HEK293 (cell line): ENCODE measurements around the gene NECTIN1.

Experiments
- CTCF ChIA-PET: fragments of 350-600 bp; formaldehyde crosslinking; extraction: SDS; loops from one replicate; lab custom pipeline; 2021; ENCODE audit warnings: antibody characterized with exemption; lab: Yijun Ruan, JAX
- POLR2A ChIA-PET: fragments of 300-600 bp; formaldehyde crosslinking; extraction: SDS; loops from one replicate; lab custom pipeline; 2020; ENCODE audit warnings: antibody characterized with exemption, inconsistent platforms; lab: Yijun Ruan, JAX
- H3K27ac ChIP-seq: fragments of 200-500 bp; sonication (Bioruptor generic); 2 replicates; pipeline ENCODE4 v1.5.1; 2014; ENCODE audit warnings: low read depth, low read length, control low read depth, inconsistent platforms; ENCODE audit errors: extremely low read depth
- H3K36me3 ChIP-seq, 2 experiments: fragments of 200-500 bp in 1 of 2; sonication (Bioruptor generic) in 1 of 2; 1 replicate in 1 of 2; 2 replicates in 1 of 2; pipeline ENCODE4 v1.5.1; 2014 to 2017; ENCODE audit warnings: inconsistent platforms in 2 of 2, low read length in 2 of 2; ENCODE audit not compliant: control insufficient read depth in 2 of 2, insufficient read depth in 1 of 2
- H3K4me1 ChIP-seq: fragments of 200-500 bp; sonication (Bioruptor generic); 2 replicates; pipeline ENCODE4 v1.5.1; 2014; ENCODE audit warnings: mild to moderate bottlenecking, low read length, inconsistent platforms; ENCODE audit not compliant: control insufficient read depth, insufficient read depth
- H3K4me3 ChIP-seq: 2 replicates; pipeline ENCODE4 v1.5.1; 2011; ENCODE audit warnings: low read depth, mild to moderate bottlenecking, control low read depth, low read length, moderate library complexity
- H3K9me3 ChIP-seq: fragments of 200-500 bp; sonication (Bioruptor generic); 2 replicates; pipeline ENCODE4 v1.5.1; 2014; ENCODE audit warnings: low read depth, low read length, inconsistent platforms; ENCODE audit not compliant: control insufficient read depth, insufficient read depth
- CTCF ChIP-seq: fragments of 450-650 bp; formaldehyde crosslinking; IDR thresholded peaks from 2 replicates; pipeline ENCODE4 v1.5.1; 2016; ENCODE audit warnings: missing biosample characterization, missing genetic modification characterization
- FEZF1 ChIP-seq: fragments of 450-650 bp; formaldehyde crosslinking; IDR thresholded peaks from 2 replicates; pipeline ENCODE4 v1.5.1; 2016; ENCODE audit warnings: missing biosample characterization, missing genetic modification characterization
- GLIS1 ChIP-seq: fragments of 450-650 bp; formaldehyde crosslinking; IDR thresholded peaks from 2 replicates; pipeline ENCODE4 v1.5.1; 2016; ENCODE audit warnings: missing biosample characterization, missing genetic modification characterization
- GLIS2 ChIP-seq: fragments of 450-650 bp; formaldehyde crosslinking; IDR thresholded peaks from 2 replicates; pipeline ENCODE4 v1.5.1; 2016; ENCODE audit warnings: missing biosample characterization, missing genetic modification characterization
- KLF8 ChIP-seq: fragments of 450-650 bp; formaldehyde crosslinking; IDR thresholded peaks from 2 replicates; pipeline ENCODE4 v1.5.1; 2016; ENCODE audit warnings: missing biosample characterization, missing genetic modification characterization
- MEIS1 ChIP-seq: sonication (generic); formaldehyde crosslinking; IDR thresholded peaks from 2 replicates; pipeline ENCODE4 v1.8.1; 2022; ENCODE audit warnings: missing genetic modification reagents, mild to moderate bottlenecking, borderline replicate concordance
- RBAK ChIP-seq: fragments of 450-650 bp; formaldehyde crosslinking; IDR thresholded peaks from 2 replicates; pipeline ENCODE4 v1.5.1; 2016; ENCODE audit warnings: missing biosample characterization, missing genetic modification characterization
- SALL2 ChIP-seq: fragments of 450-650 bp; formaldehyde crosslinking; IDR thresholded peaks from 2 replicates; pipeline ENCODE4 v1.5.0; 2017; ENCODE audit warnings: missing biosample characterization, mild to moderate bottlenecking, missing genetic modification characterization, borderline replicate concordance
- SCRT2 ChIP-seq: fragments of 450-650 bp; formaldehyde crosslinking; IDR thresholded peaks from 2 replicates; pipeline ENCODE4 v1.5.1; 2016; ENCODE audit warnings: missing biosample characterization, missing genetic modification characterization
- TCF7L2 ChIP-seq: IDR thresholded peaks from 2 replicates; pipeline ENCODE4 v1.6.1; 2011; ENCODE audit warnings: low read depth, mild to moderate bottlenecking, inconsistent platforms, low read length, moderate library complexity, borderline replicate concordance
- ZEB2 ChIP-seq: fragments of 450-650 bp; formaldehyde crosslinking; IDR thresholded peaks from 2 replicates; pipeline ENCODE4 v1.5.1; 2016; ENCODE audit warnings: missing biosample characterization, missing genetic modification characterization
- ZIC2 ChIP-seq: fragments of 450-650 bp; formaldehyde crosslinking; IDR thresholded peaks from 2 replicates; pipeline ENCODE4 v1.5.1; 2016; ENCODE audit warnings: missing biosample characterization, missing genetic modification characterization
- ZNF266 ChIP-seq: fragments of 450-650 bp; formaldehyde crosslinking; IDR thresholded peaks from 2 replicates; pipeline ENCODE4 v1.5.1; 2016; ENCODE audit warnings: missing biosample characterization, missing genetic modification characterization, low read depth
- ZNF341 ChIP-seq: fragments of 450-650 bp; formaldehyde crosslinking; IDR thresholded peaks from 2 replicates; pipeline ENCODE4; 2016; ENCODE audit warnings: low read depth, missing biosample characterization, missing genetic modification characterization
- ZNF398 ChIP-seq: fragments of 450-650 bp; formaldehyde crosslinking; IDR thresholded peaks from 2 replicates; pipeline ENCODE4 v1.5.1; 2017; ENCODE audit warnings: missing biosample characterization, missing genetic modification characterization
- ZNF433 ChIP-seq: fragments of 450-650 bp; formaldehyde crosslinking; IDR thresholded peaks from 2 replicates; pipeline ENCODE4 v1.5.1; 2016; ENCODE audit warnings: missing biosample characterization, missing genetic modification characterization, low read depth
- ZNF654 ChIP-seq: fragments of 450-650 bp; formaldehyde crosslinking; IDR thresholded peaks from 2 replicates; pipeline ENCODE4 v1.5.1; 2016; ENCODE audit warnings: low read depth, missing biosample characterization, missing genetic modification characterization
- ZNF658 ChIP-seq: fragments of 450-650 bp; formaldehyde crosslinking; IDR thresholded peaks from 2 replicates; pipeline ENCODE4; 2016; ENCODE audit warnings: missing biosample characterization, missing genetic modification characterization
- ZNF747 ChIP-seq: fragments of 450-650 bp; formaldehyde crosslinking; IDR thresholded peaks from 2 replicates; pipeline ENCODE4 v1.5.1; 2016; ENCODE audit warnings: missing biosample characterization, missing genetic modification characterization
- ZNF76 ChIP-seq: fragments of 450-650 bp; formaldehyde crosslinking; IDR thresholded peaks from 2 replicates; pipeline ENCODE4; 2016; ENCODE audit warnings: low read depth, missing biosample characterization, missing genetic modification characterization, borderline replicate concordance
- ZNF777 ChIP-seq: fragments of 450-650 bp; formaldehyde crosslinking; IDR thresholded peaks from 2 replicates; pipeline ENCODE4 v1.5.1; 2017; ENCODE audit warnings: missing biosample characterization, missing genetic modification characterization, borderline replicate concordance
- ZNF791 ChIP-seq: fragments of 450-650 bp; formaldehyde crosslinking; IDR thresholded peaks from 2 replicates; pipeline ENCODE4 v1.5.1; 2016; ENCODE audit warnings: missing biosample characterization, missing genetic modification characterization
- TF ChIP-seq, protein P1 (sequence below): fragments of 450-650 bp; formaldehyde crosslinking; optimal IDR thresholded peaks from 2 replicates; pipeline ENCODE3; 2016; ENCODE audit warnings: missing biosample characterization, mild to moderate bottlenecking, missing genetic modification characterization
- TF ChIP-seq, protein P2 (sequence below): fragments of 450-650 bp; formaldehyde crosslinking; IDR thresholded peaks from 2 replicates; pipeline ENCODE4 v1.5.1; 2016; ENCODE audit warnings: missing biosample characterization, missing genetic modification characterization
- TF ChIP-seq, protein P3 (sequence below): IDR thresholded peaks from 2 replicates; pipeline ENCODE4 v1.6.1; 2011; ENCODE audit warnings: mild to moderate bottlenecking, low read depth, low read length, borderline replicate concordance

The NECTIN1 gene

DNA sequence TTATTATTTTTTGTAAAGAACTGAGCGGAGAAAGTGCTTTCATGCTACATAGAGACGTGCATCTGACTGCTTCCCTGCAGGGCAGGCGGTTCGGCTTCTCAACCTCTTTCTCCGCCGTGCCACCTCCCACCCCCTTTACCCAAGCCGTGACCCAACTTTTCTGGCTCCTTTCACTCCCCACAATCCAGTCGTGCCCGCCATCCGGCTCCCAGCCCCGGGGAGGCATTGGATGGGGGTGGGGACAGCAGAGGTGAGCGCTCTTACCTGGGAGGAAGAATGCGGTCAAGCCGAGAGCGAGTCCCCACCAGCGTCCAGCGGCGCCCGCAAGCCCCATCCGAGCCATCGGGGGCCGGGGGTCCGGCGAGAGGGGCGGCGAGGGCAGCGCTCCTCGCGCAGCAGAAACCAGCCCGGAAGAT is 781 bp downstream of the NECTIN1 start:
- POLR2A ChIA-PET = interaction anchor here (0.7 to 0.9 kb wide), 2 partner anchors 10 to 13 kb away, joined by 3 read pairs; no protein-coding TSS in a partner anchor
- Histone ChIP-seq H3K4me1 (no peaks in the 10 kb centered on the region), H3K4me3 (peak overlapping the region; percentile 67), H3K9me3 (no peaks in the 10 kb centered on the region), H3K27ac (no peak overlapping the region), H3K36me3 (no peaks in the 10 kb centered on the region)
- TF ChIP-seq ZNF341 (tag by site-specific recombination) (peak; percentile 69), ZNF791 (tag by site-specific recombination) (no peak), ZNF398 (tag by site-specific recombination) (no peak), ZEB2 (tag by site-specific recombination) (0 out of 2 replicates have a peak, but pooled peaks have one; percentile 33), ZNF658 (tag by site-specific recombination) (no peak), GLIS2 (tag by site-specific recombination) (no peak)
- TF ChIP-seq, protein P1, sequence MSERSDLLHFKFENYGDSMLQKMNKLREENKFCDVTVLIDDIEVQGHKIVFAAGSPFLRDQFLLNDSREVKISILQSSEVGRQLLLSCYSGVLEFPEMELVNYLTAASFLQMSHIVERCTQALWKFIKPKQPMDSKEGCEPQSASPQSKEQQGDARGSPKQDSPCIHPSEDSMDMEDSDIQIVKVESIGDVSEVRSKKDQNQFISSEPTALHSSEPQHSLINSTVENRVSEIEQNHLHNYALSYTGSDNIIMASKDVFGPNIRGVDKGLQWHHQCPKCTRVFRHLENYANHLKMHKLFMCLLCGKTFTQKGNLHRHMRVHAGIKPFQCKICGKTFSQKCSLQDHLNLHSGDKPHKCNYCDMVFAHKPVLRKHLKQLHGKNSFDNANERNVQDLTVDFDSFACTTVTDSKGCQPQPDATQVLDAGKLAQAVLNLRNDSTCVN (tag by site-specific recombination) = peak; percentile 26
- CTCF ChIA-PET = interaction anchor here (1.1 to 2.4 kb wide), 3 partner anchors 26 to 380 kb away, joined by 3 to 18 read pairs (median 8); no protein-coding TSS in a partner anchor

- peak overlapping the region; percentile 67 for H3K4me3 ChIP-seq
- H3K9me3 ChIP-seq = no peaks in the 10 kb centered on the region
- no peaks in the 10 kb centered on the region for H3K36me3 ChIP-seq
- no peak overlapping the region for H3K27ac ChIP-seq
- CTCF ChIA-PET = interaction anchor here (0.9 to 2.4 kb wide), 6 partner anchors 10 to 381 kb away, joined by 3 to 18 read pairs (median 3); no protein-coding TSS in a partner anchor
- H3K4me1 ChIP-seq = no peaks in the 10 kb centered on the region
- POLR2A ChIA-PET = interaction anchor here (0.7 to 0.9 kb wide), 2 partner anchors 9 to 13 kb away, joined by 3 read pairs; no protein-coding TSS in a partner anchor
- TF ChIP-seq MEIS1 (CRISPR knock-in tag) (no peak), ZNF747 (tag by site-specific recombination) (no peak), ZNF266 (tag by site-specific recombination) (no peak), GLIS1 (tag by site-specific recombination) (peak; percentile 41), ZNF777 (tag by site-specific recombination) (0 out of 2 replicates have a peak, but pooled peaks have one; percentile 26), CTCF (peak; percentile 40; the same call in 1 of the 2 replicates), SCRT2 (tag by site-specific recombination) (no peak), ZNF433 (tag by site-specific recombination) (no peak), KLF8 (no peak), RBAK (tag by site-specific recombination) (no peak), FEZF1 (tag by site-specific recombination) (no peak), ZNF791 (tag by site-specific recombination) (no peak), ZIC2 (tag by site-specific recombination) (peak; percentile 55), SALL2 (tag by site-specific recombination) (no peak), TCF7L2 (no peak), ZNF76 (tag by site-specific recombination) (no peak), ZEB2 (tag by site-specific recombination) (no peak), ZNF654 (tag by site-specific recombination) (no peak)
- TF ChIP-seq, protein P2, sequence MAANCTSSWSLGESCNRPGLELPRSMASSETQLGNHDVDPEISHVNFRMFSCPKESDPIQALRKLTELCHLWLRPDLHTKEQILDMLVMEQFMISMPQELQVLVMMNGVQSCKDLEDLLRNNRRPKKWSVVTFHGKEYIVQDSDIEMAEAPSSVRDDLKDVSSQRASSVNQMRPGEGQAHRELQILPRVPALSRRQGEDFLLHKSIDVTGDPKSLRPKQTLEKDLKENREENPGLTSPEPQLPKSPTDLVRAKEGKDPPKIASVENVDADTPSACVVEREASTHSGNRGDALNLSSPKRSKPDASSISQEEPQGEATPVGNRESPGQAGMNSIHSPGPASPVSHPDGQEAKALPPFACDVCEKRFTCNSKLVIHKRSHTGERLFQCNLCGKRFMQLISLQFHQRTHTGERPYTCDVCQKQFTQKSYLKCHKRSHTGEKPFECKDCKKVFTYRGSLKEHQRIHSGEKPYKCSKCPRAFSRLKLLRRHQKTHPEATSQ = no peak
- TF ChIP-seq, protein P3, sequence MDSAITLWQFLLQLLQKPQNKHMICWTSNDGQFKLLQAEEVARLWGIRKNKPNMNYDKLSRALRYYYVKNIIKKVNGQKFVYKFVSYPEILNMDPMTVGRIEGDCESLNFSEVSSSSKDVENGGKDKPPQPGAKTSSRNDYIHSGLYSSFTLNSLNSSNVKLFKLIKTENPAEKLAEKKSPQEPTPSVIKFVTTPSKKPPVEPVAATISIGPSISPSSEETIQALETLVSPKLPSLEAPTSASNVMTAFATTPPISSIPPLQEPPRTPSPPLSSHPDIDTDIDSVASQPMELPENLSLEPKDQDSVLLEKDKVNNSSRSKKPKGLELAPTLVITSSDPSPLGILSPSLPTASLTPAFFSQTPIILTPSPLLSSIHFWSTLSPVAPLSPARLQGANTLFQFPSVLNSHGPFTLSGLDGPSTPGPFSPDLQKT = no peak
Observed at GRCh38 chr11:119727523-119728151, 1.4 kb downstream of the NECTIN1 start.
